HL-60 (cell line): ENCODE data around the gene PTPRD.

ENCODE experiments used
- POLR2AphosphoS5 ChIP-seq: IDR thresholded peaks from 2 replicates; pipeline ENCODE4 v1.6.1; 2012; ENCODE audit warnings: low read depth
- TF ChIP-seq, protein P1 (sequence below): IDR thresholded peaks from one replicate; pipeline ENCODE4 v1.5.1; 2011; ENCODE audit warnings: low read length, control low read depth, inconsistent platforms; ENCODE audit not compliant: insufficient read depth

DNA sequence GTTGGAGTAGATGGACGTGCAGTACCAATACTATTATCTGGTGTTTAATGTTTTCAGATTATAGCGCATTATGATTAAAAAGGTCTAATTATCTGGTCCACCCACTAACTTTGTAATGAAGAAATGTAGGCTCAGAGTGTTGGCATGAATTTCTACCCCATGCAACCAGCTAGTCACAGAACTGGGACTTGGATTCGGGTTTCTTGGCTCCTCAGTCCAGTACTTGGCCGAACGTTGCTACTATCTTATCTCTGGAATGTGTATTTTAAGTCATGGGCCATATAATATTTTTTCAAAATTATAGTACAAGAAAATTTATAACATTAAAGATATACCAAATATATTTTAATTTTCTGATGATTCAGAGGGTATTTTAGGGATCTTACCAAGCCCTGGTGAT, 2155.7 kb downstream of the PTPRD start:
- TF ChIP-seq, protein P1, sequence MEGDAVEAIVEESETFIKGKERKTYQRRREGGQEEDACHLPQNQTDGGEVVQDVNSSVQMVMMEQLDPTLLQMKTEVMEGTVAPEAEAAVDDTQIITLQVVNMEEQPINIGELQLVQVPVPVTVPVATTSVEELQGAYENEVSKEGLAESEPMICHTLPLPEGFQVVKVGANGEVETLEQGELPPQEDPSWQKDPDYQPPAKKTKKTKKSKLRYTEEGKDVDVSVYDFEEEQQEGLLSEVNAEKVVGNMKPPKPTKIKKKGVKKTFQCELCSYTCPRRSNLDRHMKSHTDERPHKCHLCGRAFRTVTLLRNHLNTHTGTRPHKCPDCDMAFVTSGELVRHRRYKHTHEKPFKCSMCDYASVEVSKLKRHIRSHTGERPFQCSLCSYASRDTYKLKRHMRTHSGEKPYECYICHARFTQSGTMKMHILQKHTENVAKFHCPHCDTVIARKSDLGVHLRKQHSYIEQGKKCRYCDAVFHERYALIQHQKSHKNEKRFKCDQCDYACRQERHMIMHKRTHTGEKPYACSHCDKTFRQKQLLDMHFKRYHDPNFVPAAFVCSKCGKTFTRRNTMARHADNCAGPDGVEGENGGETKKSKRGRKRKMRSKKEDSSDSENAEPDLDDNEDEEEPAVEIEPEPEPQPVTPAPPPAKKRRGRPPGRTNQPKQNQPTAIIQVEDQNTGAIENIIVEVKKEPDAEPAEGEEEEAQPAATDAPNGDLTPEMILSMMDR: no peak
- no peak for TF ChIP-seq POLR2AphosphoS5
